Measurements from ENCODE around the gene CR1L.

DNA sequence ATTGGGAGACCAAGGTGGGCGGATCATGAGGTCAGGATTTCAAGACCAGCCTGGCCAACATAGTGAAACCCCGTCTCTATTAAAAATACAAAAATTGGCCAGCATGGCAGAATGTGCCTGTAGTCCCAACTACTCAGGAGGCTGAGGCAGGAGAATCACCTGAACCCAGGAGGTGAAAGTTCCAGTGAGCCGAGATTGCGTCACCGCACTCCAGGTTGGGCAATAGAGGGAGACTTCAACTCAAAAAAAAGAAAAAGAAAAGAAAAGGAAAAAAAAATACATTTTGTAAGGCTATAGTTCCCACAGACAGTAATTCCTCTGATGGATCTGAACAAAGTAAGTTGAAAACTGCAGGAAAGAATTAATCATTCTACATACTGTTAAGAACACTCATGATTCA lies 58.8 kb downstream of the CR1L start:
- TF ChIP-seq, protein P1, sequence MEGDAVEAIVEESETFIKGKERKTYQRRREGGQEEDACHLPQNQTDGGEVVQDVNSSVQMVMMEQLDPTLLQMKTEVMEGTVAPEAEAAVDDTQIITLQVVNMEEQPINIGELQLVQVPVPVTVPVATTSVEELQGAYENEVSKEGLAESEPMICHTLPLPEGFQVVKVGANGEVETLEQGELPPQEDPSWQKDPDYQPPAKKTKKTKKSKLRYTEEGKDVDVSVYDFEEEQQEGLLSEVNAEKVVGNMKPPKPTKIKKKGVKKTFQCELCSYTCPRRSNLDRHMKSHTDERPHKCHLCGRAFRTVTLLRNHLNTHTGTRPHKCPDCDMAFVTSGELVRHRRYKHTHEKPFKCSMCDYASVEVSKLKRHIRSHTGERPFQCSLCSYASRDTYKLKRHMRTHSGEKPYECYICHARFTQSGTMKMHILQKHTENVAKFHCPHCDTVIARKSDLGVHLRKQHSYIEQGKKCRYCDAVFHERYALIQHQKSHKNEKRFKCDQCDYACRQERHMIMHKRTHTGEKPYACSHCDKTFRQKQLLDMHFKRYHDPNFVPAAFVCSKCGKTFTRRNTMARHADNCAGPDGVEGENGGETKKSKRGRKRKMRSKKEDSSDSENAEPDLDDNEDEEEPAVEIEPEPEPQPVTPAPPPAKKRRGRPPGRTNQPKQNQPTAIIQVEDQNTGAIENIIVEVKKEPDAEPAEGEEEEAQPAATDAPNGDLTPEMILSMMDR (conservative IDR thresholded peaks at IDR 0.05; ENCODE audit: low read depth in 2 of 2) = no peak
- TF ChIP-seq POLR2AphosphoS5 (IDR thresholded peaks at IDR 0.05; ENCODE audit: low read depth) (no peak), EZH2phosphoT487 (IDR thresholded peaks at IDR 0.05; ENCODE audit: unreplicated experiment) (no peak)
